K562 (cell line): ENCODE measurements around the gene C1orf105.

Source experiments
- MAFK ChIP-seq: IDR thresholded peaks from 2 replicates; pipeline ENCODE4 v1.6.1; 2011; ENCODE audit warnings: low read length, improper control_type of control experiment
- ZNF239 ChIP-seq: fragments of 250-450 bp; sonication (Bioruptor Pico); IDR thresholded peaks from 2 replicates; pipeline ENCODE4 v1.4.0; 2020; ENCODE audit warnings: mild to moderate bottlenecking
- TF ChIP-seq, protein P1 (sequence below), 3 experiments: IDR thresholded peaks in 2 of 3; conservative IDR thresholded peaks in 1 of 3; 2 replicates each; pipeline ENCODE4 v1.5.1; 2011 to 2012; ENCODE audit warnings: low read length in 3 of 3, mild to moderate bottlenecking in 3 of 3, control low read depth in 2 of 3, improper control_type of control experiment in 1 of 3, inconsistent platforms in 1 of 3, low read depth in 1 of 3, mixed read lengths in 1 of 3, moderate library complexity in 1 of 3; ENCODE audit not compliant: insufficient read depth in 2 of 3
- TF ChIP-seq, protein P2 (sequence below), 2 experiments: fragments of 450-650 bp; conservative IDR thresholded peaks; 2 replicates each; pipeline ENCODE4 v1.6.1; 2017; ENCODE audit warnings: mild to moderate bottlenecking in 2 of 2, moderate library complexity in 2 of 2

DNA sequence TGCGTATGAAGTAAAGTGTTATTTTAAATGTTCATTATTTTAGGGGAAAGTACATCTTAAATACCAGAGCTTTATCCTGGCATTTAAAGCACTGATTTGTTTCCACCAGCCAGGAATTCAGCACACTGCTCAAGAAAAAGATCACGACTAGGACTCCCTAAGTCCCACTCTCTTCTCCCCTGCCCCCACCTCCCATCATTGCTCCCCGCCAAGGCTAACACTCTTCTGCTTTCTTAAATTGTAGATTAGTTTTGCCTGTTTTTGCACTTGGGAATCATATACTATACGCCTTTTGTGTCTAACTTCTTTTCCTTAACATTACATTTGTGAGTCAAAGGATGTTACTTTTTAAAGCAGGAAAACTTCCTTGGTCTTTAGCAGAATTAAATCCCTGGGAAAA is 37.5 kb upstream of the C1orf105 start:
- TF ChIP-seq MAFK (no peak), ZNF239 (CRISPR knock-in tag) (no peak)
- TF ChIP-seq, protein P1, sequence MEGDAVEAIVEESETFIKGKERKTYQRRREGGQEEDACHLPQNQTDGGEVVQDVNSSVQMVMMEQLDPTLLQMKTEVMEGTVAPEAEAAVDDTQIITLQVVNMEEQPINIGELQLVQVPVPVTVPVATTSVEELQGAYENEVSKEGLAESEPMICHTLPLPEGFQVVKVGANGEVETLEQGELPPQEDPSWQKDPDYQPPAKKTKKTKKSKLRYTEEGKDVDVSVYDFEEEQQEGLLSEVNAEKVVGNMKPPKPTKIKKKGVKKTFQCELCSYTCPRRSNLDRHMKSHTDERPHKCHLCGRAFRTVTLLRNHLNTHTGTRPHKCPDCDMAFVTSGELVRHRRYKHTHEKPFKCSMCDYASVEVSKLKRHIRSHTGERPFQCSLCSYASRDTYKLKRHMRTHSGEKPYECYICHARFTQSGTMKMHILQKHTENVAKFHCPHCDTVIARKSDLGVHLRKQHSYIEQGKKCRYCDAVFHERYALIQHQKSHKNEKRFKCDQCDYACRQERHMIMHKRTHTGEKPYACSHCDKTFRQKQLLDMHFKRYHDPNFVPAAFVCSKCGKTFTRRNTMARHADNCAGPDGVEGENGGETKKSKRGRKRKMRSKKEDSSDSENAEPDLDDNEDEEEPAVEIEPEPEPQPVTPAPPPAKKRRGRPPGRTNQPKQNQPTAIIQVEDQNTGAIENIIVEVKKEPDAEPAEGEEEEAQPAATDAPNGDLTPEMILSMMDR (IDR thresholded peaks at IDR 0.05 in 2 of 3, conservative IDR thresholded peaks at IDR 0.05 in 1 of 3; ENCODE audit: insufficient read depth in 2 of 3, low read depth in 1 of 3, low read length in 3 of 3), result no peak
- TF ChIP-seq, protein P2, sequence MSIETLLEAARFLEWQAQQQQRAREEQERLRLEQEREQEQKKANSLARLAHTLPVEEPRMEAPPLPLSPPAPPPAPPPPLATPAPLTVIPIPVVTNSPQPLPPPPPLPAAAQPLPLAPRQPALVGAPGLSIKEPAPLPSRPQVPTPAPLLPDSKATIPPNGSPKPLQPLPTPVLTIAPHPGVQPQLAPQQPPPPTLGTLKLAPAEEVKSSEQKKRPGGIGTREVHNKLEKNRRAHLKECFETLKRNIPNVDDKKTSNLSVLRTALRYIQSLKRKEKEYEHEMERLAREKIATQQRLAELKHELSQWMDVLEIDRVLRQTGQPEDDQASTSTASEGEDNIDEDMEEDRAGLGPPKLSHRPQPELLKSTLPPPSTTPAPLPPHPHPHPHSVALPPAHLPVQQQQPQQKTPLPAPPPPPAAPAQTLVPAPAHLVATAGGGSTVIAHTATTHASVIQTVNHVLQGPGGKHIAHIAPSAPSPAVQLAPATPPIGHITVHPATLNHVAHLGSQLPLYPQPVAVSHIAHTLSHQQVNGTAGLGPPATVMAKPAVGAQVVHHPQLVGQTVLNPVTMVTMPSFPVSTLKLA (conservative IDR thresholded peaks at IDR 0.05), result no peak
